Parathyroid adenoma (tissue), 2 donors: ENCODE data around the gene TMEM269.

Experiments
- H2AFZ ChIP-seq: fragments of 300-600 bp; sonication (generic); one replicate; pipeline ENCODE4 v1.7.0; 2017; ENCODE audit warnings: antibody characterized with exemption, mild to moderate bottlenecking
- H3K27ac ChIP-seq: fragments of 300-600 bp; sonication (generic); one replicate; pipeline ENCODE4 v1.7.0; 2017
- H3K27me3 ChIP-seq: fragments of 300-600 bp; sonication (generic); one replicate; pipeline ENCODE4 v1.7.0; 2017; ENCODE audit warnings: low read length; ENCODE audit not compliant: control insufficient read depth, insufficient read depth
- H3K36me3 ChIP-seq: fragments of 300-600 bp; sonication (generic); one replicate; pipeline ENCODE4 v1.7.0; 2017; ENCODE audit warnings: low read length; ENCODE audit not compliant: control insufficient read depth, insufficient read depth
- H3K4me1 ChIP-seq: fragments of 300-600 bp; sonication (generic); one replicate; pipeline ENCODE4 v1.7.0; 2017; ENCODE audit warnings: control low read depth
- H3K4me2 ChIP-seq: fragments of 300-600 bp; sonication (generic); one replicate; pipeline ENCODE4 v1.7.0; 2017; ENCODE audit warnings: low read length
- H3K4me3 ChIP-seq: fragments of 300-600 bp; sonication (generic); one replicate; pipeline ENCODE4 v1.7.0; 2017; ENCODE audit warnings: low read depth, low read length
- H3K79me2 ChIP-seq: fragments of 300-600 bp; sonication (generic); one replicate; pipeline ENCODE4 v1.7.0; 2017; ENCODE audit warnings: control low read depth
- H3K9ac ChIP-seq: fragments of 300-600 bp; sonication (generic); one replicate; pipeline ENCODE4 v1.7.0; 2017; ENCODE audit warnings: mild to moderate bottlenecking
- H3K9me3 ChIP-seq: fragments of 300-600 bp; sonication (generic); one replicate; pipeline ENCODE4 v1.7.0; 2017; ENCODE audit warnings: low read length; ENCODE audit not compliant: control insufficient read depth
- CTCF ChIP-seq: fragments of 300-600 bp; sonication (generic); IDR thresholded peaks from one replicate; pipeline ENCODE4 v1.7.0; 2017; ENCODE audit warnings: antibody characterized with exemption, mild to moderate bottlenecking
- donor health status: primary hyperparathyroidism.

TMEM269 gene

GRCh38 chr1:42820813-42821212 is 36.0 kb downstream of the TMEM269 start:
- Histone ChIP-seq H3K9ac (no peak overlapping the region), H3K36me3 (no peaks in the 10 kb centered on the region), H3K4me3 (no peak overlapping the region), H3K4me2 (no peak overlapping the region), H3K4me1 (peaks cover 26% of the 10 kb centered on the region), H3K27me3 (no peaks in the 10 kb centered on the region), H2AFZ (peak overlapping the region; percentile 11), H3K79me2 (no peaks in the 10 kb centered on the region), H3K27ac (no peak overlapping the region), H3K9me3 (no peaks in the 10 kb centered on the region)
- TF ChIP-seq CTCF, result no peak

GRCh38 chr1:42821690-42822089 is 36.9 kb downstream of the TMEM269 start:
- no peak for TF ChIP-seq CTCF
- H3K27ac ChIP-seq, result no peak overlapping the region
- H3K4me2 ChIP-seq, result no peak overlapping the region
- H3K4me3 ChIP-seq, result no peak overlapping the region
- no peak overlapping the region for H3K9ac ChIP-seq
- H3K27me3 ChIP-seq, result no peaks in the 10 kb centered on the region
- H3K4me1 ChIP-seq, result peaks cover 23% of the 10 kb centered on the region
- H3K79me2 ChIP-seq, result no peaks in the 10 kb centered on the region
- no peak overlapping the region for H2AFZ ChIP-seq
- no peaks in the 10 kb centered on the region for H3K36me3 ChIP-seq
- H3K9me3 ChIP-seq, result no peaks in the 10 kb centered on the region

GRCh38 chr1:42822800-42823392 is 38.1 kb downstream of the TMEM269 start:
- Histone ChIP-seq H3K27ac (peak overlapping the region; percentile 42), H3K4me3 (no peak overlapping the region), H3K27me3 (no peaks in the 10 kb centered on the region), H3K9ac (no peak overlapping the region), H3K9me3 (no peaks in the 10 kb centered on the region), H3K4me1 (peaks cover 23% of the 10 kb centered on the region), H3K36me3 (no peaks in the 10 kb centered on the region), H2AFZ (no peak overlapping the region), H3K79me2 (no peaks in the 10 kb centered on the region), H3K4me2 (peak overlapping the region; percentile 30)
- no peak for TF ChIP-seq CTCF

- Histone ChIP-seq H3K36me3 (no peaks in the 10 kb centered on the region), H3K79me2 (no peaks in the 10 kb centered on the region), H3K27ac (peak overlapping the region; percentile 19), H3K4me1 (peaks cover 23% of the 10 kb centered on the region), H3K9ac (no peak overlapping the region), H3K4me3 (no peak overlapping the region), H2AFZ (no peak overlapping the region), H3K9me3 (no peaks in the 10 kb centered on the region), H3K4me2 (no peak overlapping the region), H3K27me3 (no peaks in the 10 kb centered on the region)
- no peak for TF ChIP-seq CTCF
These were observed 39.8 kb downstream of the TMEM269 start for GRCh38 chr1:42824481-42825035.
